ENCODE measurements around the gene CCHCR1.

Gene CCHCR1

DNA sequence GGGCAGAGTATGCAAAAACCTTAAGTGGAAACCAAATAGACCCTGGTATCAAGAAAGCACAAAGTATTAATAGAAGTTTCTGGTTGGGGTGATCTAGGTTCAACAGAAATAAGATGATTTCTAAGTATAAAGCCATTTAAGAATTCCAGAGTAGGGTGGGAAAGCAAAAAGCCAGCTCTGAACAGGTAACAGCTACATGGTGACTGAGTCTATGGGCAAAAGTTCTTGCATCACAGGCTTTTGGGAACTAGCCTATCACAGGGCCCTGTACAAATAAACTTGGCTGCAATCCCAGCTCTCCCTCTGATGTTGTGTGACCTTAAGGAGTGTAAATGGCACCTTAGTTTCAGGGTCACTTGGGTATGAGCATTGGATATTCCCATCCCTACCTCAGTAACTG is 6.3 kb upstream of the CCHCR1 start:
- no peak overlapping the region for H3K23ac ChIP-seq (ENCODE audit: low read length)
- H4K5ac ChIP-seq (ENCODE audit: low read length), result no peak overlapping the region
- no peak overlapping the region for H3K4ac ChIP-seq (ENCODE audit: low read depth, low read length)
- peaks cover 5% of the 10 kb centered on the region for H3K4me1 ChIP-seq (ENCODE audit: control insufficient read depth, low read depth, low read length)
- no peak overlapping the region for H3K18ac ChIP-seq (ENCODE audit: low read length)
- no peak overlapping the region for H4K8ac ChIP-seq (ENCODE audit: low read depth, low read length)
- H2BK120ac ChIP-seq (ENCODE audit: low read depth, low read length), result no peak overlapping the region
- H3K56ac ChIP-seq (ENCODE audit: low read length), result no peak overlapping the region
- no peak overlapping the region for H3K4me3 ChIP-seq (ENCODE audit: low read length)
- H3K9ac ChIP-seq (ENCODE audit: low read length), result no peak overlapping the region
- no peak overlapping the region for H3K27ac ChIP-seq (ENCODE audit: low read depth, low read length)
- H3K36me3 ChIP-seq (ENCODE audit: control insufficient read depth, insufficient read depth, low read length), result peaks cover 5% of the 10 kb centered on the region
- DNase-seq, result no peak
- H3K79me1 ChIP-seq (ENCODE audit: low read length), result peaks cover 4% of the 10 kb centered on the region
- H2AK5ac ChIP-seq (ENCODE audit: low read length), result no peak overlapping the region
- H2BK5ac ChIP-seq (ENCODE audit: low read length), result no peak overlapping the region
- H2BK15ac ChIP-seq (replicated peaks; ENCODE audit: low read depth), result no peak overlapping the region
- no peak overlapping the region for H3K4me2 ChIP-seq (ENCODE audit: low read length)
- H3K27me3 ChIP-seq (ENCODE audit: insufficient read depth, low read length, poor library complexity), result no peaks in the 10 kb centered on the region
- H3K79me2 ChIP-seq (ENCODE audit: control insufficient read depth, insufficient read depth, low read length), result peaks cover 27% of the 10 kb centered on the region

DNA sequence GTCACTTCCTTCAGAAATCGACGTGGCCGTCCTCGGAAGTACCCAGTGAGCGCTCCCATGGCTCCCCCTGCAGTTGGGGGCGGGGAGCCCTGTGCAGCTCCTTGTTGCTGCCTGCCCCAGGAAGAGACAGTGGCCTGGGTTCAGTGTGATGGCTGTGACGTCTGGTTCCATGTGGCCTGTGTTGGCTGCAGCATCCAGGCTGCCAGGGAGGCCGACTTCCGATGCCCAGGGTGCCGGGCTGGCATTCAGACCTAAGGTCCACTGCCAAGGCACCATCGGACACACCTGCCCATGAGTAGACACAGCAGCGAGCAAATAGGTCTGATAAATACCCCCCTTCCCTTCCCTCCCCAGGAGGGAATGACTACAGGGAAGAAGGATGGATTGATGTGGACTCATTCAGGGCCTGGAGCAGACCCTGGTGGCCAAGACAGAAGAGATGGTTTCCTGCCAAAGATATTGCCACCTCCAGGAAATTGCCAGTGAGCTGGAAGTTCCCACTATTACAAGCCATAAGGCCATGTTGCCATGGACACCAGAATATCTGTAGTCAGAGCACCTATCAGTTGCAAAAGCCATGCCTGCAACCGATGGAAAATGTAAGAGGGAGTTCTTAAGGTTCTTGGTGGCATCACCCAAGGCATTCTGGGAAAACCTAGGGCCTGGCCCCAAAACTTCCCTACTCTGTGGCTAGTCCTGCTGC is 5.0 kb upstream of the CCHCR1 start:
- no peak overlapping the region for H3K27ac ChIP-seq (ENCODE audit: low read depth, low read length)
- H3K9ac ChIP-seq (ENCODE audit: low read length), result no peak overlapping the region
- H3K79me1 ChIP-seq (ENCODE audit: low read length), result peaks cover 4% of the 10 kb centered on the region
- H3K18ac ChIP-seq (ENCODE audit: low read length), result no peak overlapping the region
- H3K36me3 ChIP-seq (ENCODE audit: control insufficient read depth, insufficient read depth, low read length), result peaks cover 5% of the 10 kb centered on the region
- no CpG with 5 or more reads among the region's 13 CpGs for WGBS (ENCODE audit: extremely low coverage, insufficient coverage, low lambda C conversion rate)
- peaks cover 14% of the 10 kb centered on the region for H3K79me2 ChIP-seq (ENCODE audit: control insufficient read depth, insufficient read depth, low read length)
- H2BK120ac ChIP-seq (ENCODE audit: low read depth, low read length), result no peak overlapping the region
- no peak overlapping the region for H3K4me3 ChIP-seq (ENCODE audit: low read length)
- no peak overlapping the region for H4K8ac ChIP-seq (ENCODE audit: low read depth, low read length)
- peaks cover 3% of the 10 kb centered on the region for H3K4me1 ChIP-seq (ENCODE audit: control insufficient read depth, low read depth, low read length)
- no peak overlapping the region for H4K5ac ChIP-seq (ENCODE audit: low read length)
- H3K27me3 ChIP-seq (ENCODE audit: insufficient read depth, low read length, poor library complexity), result no peaks in the 10 kb centered on the region
- H2AK5ac ChIP-seq (ENCODE audit: low read length), result no peak overlapping the region
- no peak overlapping the region for H3K23ac ChIP-seq (ENCODE audit: low read length)
- no peak overlapping the region for H3K4me2 ChIP-seq (ENCODE audit: low read length)
- H2BK15ac ChIP-seq (replicated peaks; ENCODE audit: low read depth), result no peak overlapping the region
- H3K56ac ChIP-seq (ENCODE audit: low read length), result no peak overlapping the region
- H2BK5ac ChIP-seq (ENCODE audit: low read length), result no peak overlapping the region
- no peak overlapping the region for H3K4ac ChIP-seq (ENCODE audit: low read depth, low read length)
- DNase-seq, result peak; percentile 53

DNA sequence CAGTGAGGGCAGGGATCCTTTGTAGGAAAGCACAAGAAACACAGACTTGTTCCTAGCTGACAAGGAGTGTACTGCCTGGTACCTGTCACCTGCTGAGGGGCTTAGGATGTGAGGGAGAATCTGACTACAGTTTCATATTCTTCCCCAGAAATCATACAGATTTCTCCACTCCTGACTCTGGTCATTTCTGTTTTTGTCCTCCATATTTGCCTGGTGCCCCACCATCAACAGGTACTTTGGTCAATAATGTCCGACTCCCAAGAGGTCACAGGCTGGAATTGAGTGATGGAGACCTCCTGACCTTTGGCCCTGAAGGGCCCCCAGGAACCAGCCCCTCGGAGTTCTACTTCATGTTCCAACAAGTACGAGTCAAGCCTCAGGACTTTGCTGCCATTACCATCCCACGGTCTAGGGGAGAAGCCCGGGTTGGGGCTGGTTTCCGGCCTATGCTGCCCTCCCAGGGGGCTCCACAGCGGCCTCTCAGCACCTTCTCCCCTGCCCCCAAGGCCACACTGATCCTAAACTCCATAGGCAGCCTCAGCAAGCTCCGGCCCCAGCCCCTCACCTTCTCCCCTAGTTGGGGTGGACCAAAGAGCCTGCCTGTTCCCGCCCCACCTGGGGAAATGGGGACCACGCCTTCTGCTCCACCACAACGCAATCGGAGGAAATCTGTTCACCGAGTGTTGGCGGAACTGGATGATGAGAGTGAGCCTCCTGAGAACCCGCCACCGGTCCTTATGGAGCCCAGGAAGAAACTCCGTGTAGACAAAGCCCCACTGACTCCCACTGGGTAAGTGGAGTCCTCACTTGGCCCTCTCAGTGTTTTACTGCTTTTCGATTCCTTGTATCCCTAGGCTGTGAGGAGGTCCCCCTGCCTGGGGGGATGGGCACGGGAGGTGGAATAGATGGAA is 3.9 kb upstream of the CCHCR1 start:
- H2BK15ac ChIP-seq (replicated peaks; ENCODE audit: low read depth), result no peak overlapping the region
- H2BK120ac ChIP-seq (ENCODE audit: low read depth, low read length), result no peak overlapping the region
- no peak overlapping the region for H4K5ac ChIP-seq (ENCODE audit: low read length)
- peaks cover 7% of the 10 kb centered on the region for H3K79me1 ChIP-seq (ENCODE audit: low read length)
- no peak overlapping the region for H2BK5ac ChIP-seq (ENCODE audit: low read length)
- no peak overlapping the region for H3K18ac ChIP-seq (ENCODE audit: low read length)
- WGBS (ENCODE audit: extremely low coverage, insufficient coverage, low lambda C conversion rate), result no CpG with 5 or more reads among the region's 19 CpGs
- H3K4me2 ChIP-seq (ENCODE audit: low read length), result no peak overlapping the region
- no peak overlapping the region for H4K8ac ChIP-seq (ENCODE audit: low read depth, low read length)
- no peak overlapping the region for H3K56ac ChIP-seq (ENCODE audit: low read length)
- DNase-seq, result no peak
- no peak overlapping the region for H3K9ac ChIP-seq (ENCODE audit: low read length)
- H3K4ac ChIP-seq (ENCODE audit: low read depth, low read length), result no peak overlapping the region
- no peaks in the 10 kb centered on the region for H3K27me3 ChIP-seq (ENCODE audit: insufficient read depth, low read length, poor library complexity)
- no peak overlapping the region for H3K27ac ChIP-seq (ENCODE audit: low read depth, low read length)
- peaks cover 6% of the 10 kb centered on the region for H3K79me2 ChIP-seq (ENCODE audit: control insufficient read depth, insufficient read depth, low read length)
- no peak overlapping the region for H2AK5ac ChIP-seq (ENCODE audit: low read length)
- H3K23ac ChIP-seq (ENCODE audit: low read length), result no peak overlapping the region
- no peak overlapping the region for H3K4me3 ChIP-seq (ENCODE audit: low read length)
- H3K36me3 ChIP-seq (ENCODE audit: control insufficient read depth, insufficient read depth, low read length), result peaks cover 5% of the 10 kb centered on the region
- peaks cover 7% of the 10 kb centered on the region for H3K4me1 ChIP-seq (ENCODE audit: control insufficient read depth, low read depth, low read length)

DNA sequence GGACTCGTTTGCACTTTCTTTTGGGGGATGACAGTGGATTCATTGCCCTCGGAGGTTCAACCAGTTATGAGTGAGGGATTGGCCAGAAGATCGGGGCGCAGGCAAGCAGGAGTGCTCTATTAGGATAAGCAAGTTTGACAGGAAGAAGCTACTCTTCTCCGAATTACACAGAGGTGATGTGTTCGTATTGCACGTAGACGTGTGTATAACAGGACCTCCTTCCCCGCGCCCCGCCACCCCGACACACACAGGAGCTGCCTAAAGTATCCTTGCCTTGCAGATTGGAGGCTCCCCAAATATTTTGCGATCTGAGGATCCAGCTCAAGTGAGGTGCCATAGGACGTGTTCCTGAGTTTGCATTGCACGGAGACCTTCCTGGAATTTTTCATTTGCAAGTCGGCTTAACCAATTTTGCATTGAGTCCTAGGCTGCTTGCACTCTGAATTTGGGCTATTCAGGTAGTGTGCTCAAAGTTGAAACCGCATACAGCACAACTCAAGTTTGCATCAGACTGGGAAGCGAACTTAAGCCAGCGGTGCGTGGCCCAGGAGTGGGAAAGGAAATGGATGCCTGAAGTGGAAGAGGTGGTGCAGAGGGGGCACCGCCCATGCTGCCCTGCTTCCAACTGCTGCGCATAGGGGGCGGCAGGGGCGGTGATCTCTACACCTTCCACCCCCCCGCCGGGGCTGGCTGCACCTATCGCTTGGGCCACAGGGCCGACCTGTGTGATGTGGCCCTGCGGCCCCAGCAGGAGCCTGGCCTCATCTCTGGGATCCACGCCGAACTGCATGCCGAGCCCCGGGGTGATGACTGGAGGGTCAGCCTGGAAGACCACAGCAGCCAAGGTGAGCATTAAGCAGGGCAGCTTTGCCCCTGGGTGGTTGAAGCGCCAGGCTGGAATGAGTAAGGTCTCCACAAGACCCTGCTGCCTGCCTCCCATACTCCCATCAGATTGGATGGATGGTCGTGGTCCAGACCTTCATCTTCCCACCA is 1.6 kb upstream of the CCHCR1 start:
- no CpG with 5 or more reads among the region's 35 CpGs for WGBS (ENCODE audit: extremely low coverage, insufficient coverage, low lambda C conversion rate)
- H2BK5ac ChIP-seq (ENCODE audit: low read length), result no peak overlapping the region
- H3K27ac ChIP-seq (ENCODE audit: low read depth, low read length), result no peak overlapping the region
- no peak overlapping the region for H4K8ac ChIP-seq (ENCODE audit: low read depth, low read length)
- no peak overlapping the region for H2BK15ac ChIP-seq (replicated peaks; ENCODE audit: low read depth)
- peak overlapping the region; percentile 90 for H3K56ac ChIP-seq (ENCODE audit: low read length)
- peak overlapping the region; percentile 85 for H3K23ac ChIP-seq (ENCODE audit: low read length)
- DNase-seq, result peak; percentile 72
- peak overlapping the region; percentile 85 for H3K4me3 ChIP-seq (ENCODE audit: low read length)
- peaks cover 7% of the 10 kb centered on the region for H3K4me1 ChIP-seq (ENCODE audit: control insufficient read depth, low read depth, low read length)
- H3K18ac ChIP-seq (ENCODE audit: low read length), result no peak overlapping the region
- H3K4me2 ChIP-seq (ENCODE audit: low read length), result peak overlapping the region; percentile 97
- peaks cover 3% of the 10 kb centered on the region for H3K36me3 ChIP-seq (ENCODE audit: control insufficient read depth, insufficient read depth, low read length)
- H3K9ac ChIP-seq (ENCODE audit: low read length), result peak overlapping the region; percentile 87
- no peak overlapping the region for H4K5ac ChIP-seq (ENCODE audit: low read length)
- H2BK120ac ChIP-seq (ENCODE audit: low read depth, low read length), result no peak overlapping the region
- H3K79me2 ChIP-seq (ENCODE audit: control insufficient read depth, insufficient read depth, low read length), result no peaks in the 10 kb centered on the region
- no peaks in the 10 kb centered on the region for H3K27me3 ChIP-seq (ENCODE audit: insufficient read depth, low read length, poor library complexity)
- H3K4ac ChIP-seq (ENCODE audit: low read depth, low read length), result no peak overlapping the region
- H2AK5ac ChIP-seq (ENCODE audit: low read length), result no peak overlapping the region
- peaks cover 7% of the 10 kb centered on the region for H3K79me1 ChIP-seq (ENCODE audit: low read length)

DNA sequence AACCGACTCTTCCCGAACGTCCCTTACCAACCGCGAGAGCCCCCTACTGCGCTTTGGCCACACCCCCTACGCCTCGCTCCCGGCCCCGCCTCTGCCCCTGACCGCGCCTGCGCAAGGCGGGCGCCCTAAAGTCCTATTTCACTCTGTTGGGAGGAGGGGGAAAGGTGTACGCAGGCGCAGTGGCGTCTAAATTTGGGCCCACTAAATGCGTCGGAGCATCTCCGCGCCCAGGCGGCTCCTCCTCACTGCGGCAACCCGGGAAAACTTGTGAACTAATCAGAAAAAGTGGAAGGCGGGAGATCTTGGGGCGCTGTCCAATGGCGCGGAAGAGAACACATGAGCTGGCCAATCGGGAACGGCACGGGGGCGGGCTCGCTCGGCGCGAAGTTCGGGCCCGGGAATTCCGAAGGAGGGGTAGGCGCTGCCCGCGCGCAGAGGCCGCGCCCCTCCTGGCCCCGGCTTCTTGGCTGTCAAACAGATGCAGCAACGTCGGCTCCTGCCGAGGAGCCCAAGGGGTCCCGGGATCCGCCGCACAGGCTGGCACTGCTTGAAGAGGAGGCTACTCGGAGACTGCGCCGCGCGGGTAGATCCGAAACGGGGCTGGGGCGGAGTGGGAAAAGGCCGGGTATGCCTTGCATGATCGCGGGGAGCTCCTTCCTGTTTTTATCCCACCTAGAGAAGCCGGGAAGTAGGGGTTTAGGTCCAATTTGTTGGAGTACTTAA is 699 bp upstream of the CCHCR1 start, which contains the start of gene TCF19:
Gene TCF19 (plus strand): TSS at position 450 of the 723 bp plus-strand sequence. CDS start 881 bp downstream, outside the sequence.
- Histone ChIP-seq H3K36me3 (ENCODE audit: control insufficient read depth, insufficient read depth, low read length) (peaks cover 3% of the 10 kb centered on the region), H3K4ac (ENCODE audit: low read depth, low read length) (peak within 1 kb of the TSS; percentile 90), H2AK5ac (ENCODE audit: low read length) (peak within 1 kb of the TSS; percentile 47), H3K79me2 (ENCODE audit: control insufficient read depth, insufficient read depth, low read length) (no peaks in the 10 kb centered on the region), H3K27ac (ENCODE audit: low read depth, low read length) (peak within 1 kb of the TSS; percentile 83), H3K4me3 (ENCODE audit: low read length) (peak within 1 kb of the TSS; percentile 85), H3K79me1 (ENCODE audit: low read length) (peaks cover 7% of the 10 kb centered on the region), H3K56ac (ENCODE audit: low read length) (peak within 1 kb of the TSS; percentile 97), H3K18ac (ENCODE audit: low read length) (peak within 1 kb of the TSS; percentile 95), H2BK15ac (replicated peaks; ENCODE audit: low read depth) (no peak within 1 kb of the TSS), H3K9ac (ENCODE audit: low read length) (peak within 1 kb of the TSS; percentile 91), H2BK5ac (ENCODE audit: low read length) (no peak within 1 kb of the TSS), H4K8ac (ENCODE audit: low read depth, low read length) (no peak within 1 kb of the TSS), H3K4me2 (ENCODE audit: low read length) (peak within 1 kb of the TSS; percentile 97), H4K5ac (ENCODE audit: low read length) (no peak within 1 kb of the TSS), H2BK120ac (ENCODE audit: low read depth, low read length) (no peak within 1 kb of the TSS), H3K23ac (ENCODE audit: low read length) (no peak within 1 kb of the TSS), H3K4me1 (ENCODE audit: control insufficient read depth, low read depth, low read length) (peaks cover 7% of the 10 kb centered on the region), H3K27me3 (ENCODE audit: insufficient read depth, low read length, poor library complexity) (no peaks in the 10 kb centered on the region)
- peak; percentile 100 for DNase-seq
- WGBS (ENCODE audit: extremely low coverage, insufficient coverage, low lambda C conversion rate), result no CpG with 5 or more reads among the region's 65 CpGs

Measured in mesendoderm (in vitro differentiated cells).